Heart left ventricle (tissue), 13 donors: ENCODE measurements around the gene OOSP1.

ENCODE experiments used
- POLR2A ChIP-seq, 2 donors: fragments of 450-650 bp; IDR thresholded peaks; one replicate each; pipeline ENCODE4 v1.6.1; 2017; ENCODE audit warnings: antibody characterized with exemption in 2 of 2, mild to moderate bottlenecking in 2 of 2, moderate library complexity in 2 of 2
- TF ChIP-seq, protein P1 (sequence below), 12 donors: fragments of 200-600 bp; sonication (generic) in 4 of 12; IDR thresholded peaks; one replicate each; pipeline versions ENCODE4 v1.5.0 to v1.8.0; 2018 to 2022; ENCODE audit warnings: antibody characterized with exemption in 12 of 12, mild to moderate bottlenecking in 5 of 12
- donor health status: ischemic (EF 13 %, LVEDD 7.1; RV severe dilation, severe dysfunction).
- donor health status: DM: no; HTN: yes; CAD: no.
- donor health status: DM: no; HTN: no; CAD: no.
- donor health status: ischemic (EF 25% LVEDD 6.9; RV normal size, moderate dysfunction).
- donor health status: ischemic (EF 25% LVEDD 5.7; RV mildly dilated, moderate dysfunction).
- donor health status: ischemic (EF 35%, LVEDD 5.7; RV mildly dilated, moderate dysfunction).
- donor health status: nonischemic (EF 11% LVEDD 7.7; RV severe dilation, severe dysfunction).
- donor health status: DM: yes; HTN: yes; CAD: no.
- donor health status: PGD.
- donor health status: ischemic (EF 29% LVEDD 5.4; RV normal size, mild dysfunction).
- donor health status: nonischemic (EF 23%, LVEDD 6.1; RV moderate dilation, normal function).

DNA sequence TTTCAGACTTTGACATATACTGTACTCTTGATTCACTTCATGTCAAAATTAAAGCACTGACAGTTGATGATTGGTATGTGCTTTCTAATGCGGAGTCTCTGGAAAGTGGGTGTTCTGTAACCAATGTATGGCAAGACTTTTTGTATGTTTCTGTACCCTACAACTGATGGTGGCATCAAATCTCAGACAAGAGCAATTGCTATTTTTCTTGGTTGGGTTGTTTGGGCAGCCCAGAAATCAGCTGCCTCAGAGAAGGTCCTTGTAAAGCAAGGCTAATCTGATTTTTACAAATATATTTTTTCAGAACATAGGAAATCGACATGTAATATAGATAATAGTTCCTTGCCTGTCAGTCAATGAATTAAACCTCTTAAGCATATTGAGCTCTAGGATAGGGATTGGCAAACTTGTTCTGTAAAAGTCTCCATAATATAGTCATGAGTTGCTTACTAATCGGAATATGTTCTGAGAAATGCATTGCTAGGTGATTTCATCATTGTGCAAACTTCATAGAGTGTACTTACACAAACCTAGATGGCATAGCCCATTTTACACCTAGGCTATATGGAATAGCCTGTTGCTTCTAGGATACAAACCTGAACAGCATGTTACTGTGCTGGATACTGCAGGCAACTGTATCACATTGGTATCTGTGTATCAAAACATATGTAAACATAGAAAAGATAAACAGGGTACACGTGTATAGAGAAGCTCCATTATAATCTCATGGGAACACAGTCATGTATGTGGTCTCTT is 15.4 kb downstream of the OOSP1 start:
- TF ChIP-seq, protein P1, sequence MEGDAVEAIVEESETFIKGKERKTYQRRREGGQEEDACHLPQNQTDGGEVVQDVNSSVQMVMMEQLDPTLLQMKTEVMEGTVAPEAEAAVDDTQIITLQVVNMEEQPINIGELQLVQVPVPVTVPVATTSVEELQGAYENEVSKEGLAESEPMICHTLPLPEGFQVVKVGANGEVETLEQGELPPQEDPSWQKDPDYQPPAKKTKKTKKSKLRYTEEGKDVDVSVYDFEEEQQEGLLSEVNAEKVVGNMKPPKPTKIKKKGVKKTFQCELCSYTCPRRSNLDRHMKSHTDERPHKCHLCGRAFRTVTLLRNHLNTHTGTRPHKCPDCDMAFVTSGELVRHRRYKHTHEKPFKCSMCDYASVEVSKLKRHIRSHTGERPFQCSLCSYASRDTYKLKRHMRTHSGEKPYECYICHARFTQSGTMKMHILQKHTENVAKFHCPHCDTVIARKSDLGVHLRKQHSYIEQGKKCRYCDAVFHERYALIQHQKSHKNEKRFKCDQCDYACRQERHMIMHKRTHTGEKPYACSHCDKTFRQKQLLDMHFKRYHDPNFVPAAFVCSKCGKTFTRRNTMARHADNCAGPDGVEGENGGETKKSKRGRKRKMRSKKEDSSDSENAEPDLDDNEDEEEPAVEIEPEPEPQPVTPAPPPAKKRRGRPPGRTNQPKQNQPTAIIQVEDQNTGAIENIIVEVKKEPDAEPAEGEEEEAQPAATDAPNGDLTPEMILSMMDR (IDR thresholded peaks at IDR 0.05) = no peak
- no peak for TF ChIP-seq POLR2A (IDR thresholded peaks at IDR 0.05)
